Kidney epithelial cell (primary cell): ENCODE results near the gene TOR1AIP2. TPM values are rescaled to one million over a fixed set of nuclear protein-coding genes. Genes with fewer than 3 reads are reported as not detected.

Source experiments
- DNase-seq: peaks from one replicate; pipeline ENCODE4 v3.0.0-alpha.2; 2010; ENCODE audit warnings: low read depth
- H3K27me3 ChIP-seq: 2 replicates; pipeline ENCODE4 v1.6.0; 2011; ENCODE audit warnings: low read length; ENCODE audit not compliant: control insufficient read depth, insufficient read depth
- H3K36me3 ChIP-seq: 2 replicates; pipeline ENCODE4 v1.5.1; 2011; ENCODE audit warnings: low read length; ENCODE audit not compliant: control insufficient read depth, insufficient read depth
- H3K4me3 ChIP-seq: 2 replicates; pipeline ENCODE4 v1.5.1; 2011; ENCODE audit warnings: low read depth, mild to moderate bottlenecking, control low read depth, low read length
- CTCF ChIP-seq: IDR thresholded peaks from 2 replicates; pipeline ENCODE4 v1.5.1; 2011; ENCODE audit warnings: mild to moderate bottlenecking, moderate library complexity, low read length, control low read depth, inconsistent platforms; ENCODE audit not compliant: insufficient read depth, poor library complexity, severe bottlenecking
- total RNA-seq: library from RNA; depleted of rRNA; stranded (reverse); fragments of >200 nt; gene quantifications from 2 replicates; pipeline ENCODE4 v1.2.3, GENCODE V29; 2015

TOR1AIP2 gene
- total RNA-seq, 1 donor from 2014 or later: 64.1 TPM

- TF ChIP-seq CTCF: no peak
Measured at GRCh38 chr1:179810367-179810715, 67.3 kb downstream of the TOR1AIP2 start.

GRCh38 chr1:179809506-179810366 lies 67.9 kb downstream of the TOR1AIP2 start:
- DNase-seq: no peak
- no peak overlapping the region for H3K4me3 ChIP-seq
- peak; percentile 88 for TF ChIP-seq CTCF
- H3K36me3 ChIP-seq: no peaks in the 10 kb centered on the region
- H3K27me3 ChIP-seq: peaks cover 27% of the 10 kb centered on the region

More at GRCh38 chr1:179810367-179810715, 67.3 kb downstream of the TOR1AIP2 start:
- Histone ChIP-seq H3K27me3 (peaks cover 27% of the 10 kb centered on the region), H3K36me3 (no peaks in the 10 kb centered on the region), H3K4me3 (no peak overlapping the region)
- no peak for DNase-seq

- DNase-seq: no peak
- peaks cover 20% of the 10 kb centered on the region for H3K27me3 ChIP-seq
- TF ChIP-seq CTCF: no peak
- H3K4me3 ChIP-seq: no peak overlapping the region
- H3K36me3 ChIP-seq: no peaks in the 10 kb centered on the region
Measured at GRCh38 chr1:179808503-179808902, 69.1 kb downstream of the TOR1AIP2 start.

- no peak overlapping the region for H3K4me3 ChIP-seq
- H3K27me3 ChIP-seq: peaks cover 17% of the 10 kb centered on the region
- H3K36me3 ChIP-seq: no peaks in the 10 kb centered on the region
- DNase-seq: peak; percentile 41
- no peak for TF ChIP-seq CTCF
Measured at GRCh38 chr1:179807691-179808485, 69.7 kb downstream of the TOR1AIP2 start.

GRCh38 chr1:179807291-179807690 lies 70.3 kb downstream of the TOR1AIP2 start:
- Histone ChIP-seq H3K4me3 (no peak overlapping the region), H3K27me3 (peaks cover 15% of the 10 kb centered on the region), H3K36me3 (no peaks in the 10 kb centered on the region)
- DNase-seq: no peak
- no peak for TF ChIP-seq CTCF
